Measurements from ENCODE around the gene GIMAP8.
"Not testable (repeated sequence)": the region's sequence is repeated elsewhere in the genome, so short reads cannot be mapped to it uniquely, and the experiment has no call there.

GRCh38 chr7:150522931-150523330 lies 72.5 kb downstream of the GIMAP8 start:
- not testable (repeated sequence) for TF ChIP-seq POLR2A, POLR2AphosphoS5 (IDR thresholded peaks at IDR 0.05)
- TF ChIP-seq, protein P1, sequence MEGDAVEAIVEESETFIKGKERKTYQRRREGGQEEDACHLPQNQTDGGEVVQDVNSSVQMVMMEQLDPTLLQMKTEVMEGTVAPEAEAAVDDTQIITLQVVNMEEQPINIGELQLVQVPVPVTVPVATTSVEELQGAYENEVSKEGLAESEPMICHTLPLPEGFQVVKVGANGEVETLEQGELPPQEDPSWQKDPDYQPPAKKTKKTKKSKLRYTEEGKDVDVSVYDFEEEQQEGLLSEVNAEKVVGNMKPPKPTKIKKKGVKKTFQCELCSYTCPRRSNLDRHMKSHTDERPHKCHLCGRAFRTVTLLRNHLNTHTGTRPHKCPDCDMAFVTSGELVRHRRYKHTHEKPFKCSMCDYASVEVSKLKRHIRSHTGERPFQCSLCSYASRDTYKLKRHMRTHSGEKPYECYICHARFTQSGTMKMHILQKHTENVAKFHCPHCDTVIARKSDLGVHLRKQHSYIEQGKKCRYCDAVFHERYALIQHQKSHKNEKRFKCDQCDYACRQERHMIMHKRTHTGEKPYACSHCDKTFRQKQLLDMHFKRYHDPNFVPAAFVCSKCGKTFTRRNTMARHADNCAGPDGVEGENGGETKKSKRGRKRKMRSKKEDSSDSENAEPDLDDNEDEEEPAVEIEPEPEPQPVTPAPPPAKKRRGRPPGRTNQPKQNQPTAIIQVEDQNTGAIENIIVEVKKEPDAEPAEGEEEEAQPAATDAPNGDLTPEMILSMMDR (IDR thresholded peaks at IDR 0.05), result not testable (repeated sequence)
